ENCODE results near the gene MARK3.

MARK3 gene

DNA sequence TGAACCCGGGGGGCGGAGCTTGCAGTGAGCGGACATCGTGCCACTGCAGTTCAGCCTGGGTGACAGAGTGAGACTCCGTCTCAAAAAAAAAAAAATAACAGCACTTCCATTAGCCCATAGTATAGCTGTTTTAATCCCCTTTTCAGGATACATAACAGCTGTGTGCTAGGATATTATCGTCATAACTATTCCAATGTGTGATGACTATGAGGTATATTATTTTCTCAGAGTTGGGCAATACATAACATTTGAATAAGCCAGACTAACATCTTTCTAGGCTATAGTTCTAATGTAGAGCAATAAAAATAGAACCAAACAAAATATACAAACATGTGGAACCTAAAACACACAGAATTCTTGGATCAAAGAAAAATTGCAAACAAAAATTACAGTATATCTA lies 57.1 kb downstream of the MARK3 start:
- DNase-seq, result no peak

DNA sequence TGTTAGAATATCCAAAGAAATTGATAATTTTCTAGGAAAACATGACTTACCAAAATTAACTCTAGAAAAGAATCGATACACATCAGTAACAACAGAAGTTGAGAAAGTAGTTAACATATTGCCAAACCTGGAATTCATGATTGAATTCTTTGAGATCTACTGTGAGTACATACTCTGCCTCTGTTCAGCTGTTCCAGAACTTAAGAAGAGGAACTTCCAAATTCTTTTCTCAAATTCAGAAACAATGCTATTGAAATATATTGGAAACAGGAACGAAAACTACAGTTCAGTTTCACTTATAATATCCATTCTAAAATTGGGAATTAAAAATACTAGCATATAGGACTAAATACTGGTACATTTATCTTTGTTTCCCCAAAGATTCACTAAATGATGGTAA lies 57.9 kb downstream of the MARK3 start:
- no peak for DNase-seq

DNA sequence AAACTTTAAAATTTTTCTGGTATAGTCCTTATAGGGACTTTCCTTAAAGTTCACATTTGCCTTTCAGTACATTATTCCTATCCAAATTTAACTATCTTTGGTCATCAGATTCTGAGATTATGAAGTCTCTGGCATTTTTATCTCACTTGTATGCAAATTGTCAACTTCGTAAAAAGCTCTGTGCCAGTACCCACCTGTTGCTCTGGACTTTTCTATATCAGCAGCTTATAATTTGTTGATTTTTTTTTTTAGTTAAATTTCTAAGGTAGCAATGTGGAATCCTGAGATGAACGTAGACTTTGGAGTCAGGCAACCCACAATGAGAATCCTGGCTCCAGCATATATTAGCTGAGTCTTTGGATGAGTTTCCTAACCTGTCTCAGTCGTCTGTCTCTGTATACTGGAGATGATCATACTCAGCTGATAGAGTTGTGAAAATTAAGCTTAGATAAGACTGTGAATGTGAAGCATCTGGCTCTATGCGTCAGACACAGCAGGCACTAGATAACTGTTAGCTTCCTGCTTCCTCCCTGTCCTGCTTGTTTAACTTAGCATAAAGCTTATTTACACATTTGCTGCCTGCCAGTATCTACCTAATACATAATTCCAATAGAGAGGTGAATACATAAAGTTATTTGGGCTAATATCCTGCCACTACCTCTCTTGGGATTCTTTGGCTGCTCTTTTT lies 59.8 kb downstream of the MARK3 start:
- DNase-seq, result no peak

- no peak for DNase-seq
These were observed 60.6 kb downstream of the MARK3 start for GRCh38 chr14:103445806-103446205.

DNA sequence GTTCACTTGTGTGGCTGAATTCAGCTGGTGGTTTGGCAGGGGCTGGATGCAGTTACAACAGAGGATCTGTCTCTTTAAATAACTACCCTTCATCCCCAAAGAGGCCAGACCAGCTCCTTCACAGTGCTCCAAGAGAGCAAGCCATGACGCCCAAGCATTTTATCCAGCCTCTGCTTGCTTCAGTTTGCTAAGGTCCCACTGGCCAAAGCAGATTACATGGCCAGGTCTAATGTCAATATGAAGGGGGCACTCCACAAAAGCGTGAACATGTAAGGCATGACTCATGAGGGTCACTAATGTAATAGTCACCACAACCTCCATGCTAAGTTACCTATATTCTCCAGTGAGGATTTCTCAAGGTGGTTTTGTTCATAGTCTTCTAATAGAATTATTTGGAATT lies 62.9 kb downstream of the MARK3 start:
- DNase-seq, result no peak

DNA sequence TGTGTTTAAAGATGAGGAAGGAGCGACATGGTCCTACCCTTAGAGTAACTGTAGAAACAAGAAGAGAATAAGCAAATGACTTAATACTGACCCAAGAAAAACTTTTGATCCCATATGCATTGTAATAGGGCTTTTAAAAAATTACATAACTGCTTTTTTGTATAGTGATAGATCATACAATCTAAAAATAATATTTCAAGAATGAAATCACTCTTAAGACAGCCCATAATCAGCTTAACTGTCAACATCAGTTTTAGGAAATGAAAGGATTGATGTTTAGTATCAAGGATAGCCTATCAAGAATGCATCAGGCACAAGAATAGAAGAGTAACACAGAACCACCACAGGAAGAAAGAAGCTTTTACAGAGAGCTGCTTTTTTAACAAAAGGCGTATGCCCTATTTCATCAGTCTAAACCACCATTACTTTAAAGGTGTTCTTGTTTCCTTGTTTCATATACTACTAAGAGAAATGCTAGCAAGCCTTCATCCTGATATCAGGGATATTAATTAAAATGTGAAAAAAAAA lies 64.5 kb downstream of the MARK3 start:
- DNase-seq, result no peak

DNA sequence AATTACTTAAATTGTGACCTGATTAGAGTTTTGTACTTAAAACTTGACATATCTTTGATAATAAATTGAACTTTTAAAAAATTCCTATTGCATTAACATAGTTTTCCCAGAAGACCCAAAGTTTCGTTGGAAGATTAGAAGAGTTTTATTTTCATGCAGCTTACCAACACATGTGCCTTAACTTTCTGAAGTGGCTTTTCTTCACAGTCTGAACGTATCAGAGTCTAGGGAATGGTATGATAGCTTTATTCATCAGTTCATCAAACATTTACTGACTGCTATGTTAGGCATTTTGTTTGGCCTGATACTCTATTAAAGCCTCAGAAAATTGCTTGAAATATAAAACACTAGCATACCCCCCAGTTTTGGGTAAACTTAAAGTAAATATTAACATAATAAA lies 65.2 kb downstream of the MARK3 start:
- DNase-seq, result no peak

- DNase-seq, result no peak
These were observed 66.2 kb downstream of the MARK3 start for GRCh38 chr14:103451401-103451800.

GRCh38 chr14:103453791-103454190 lies 68.6 kb downstream of the MARK3 start:
- no peak for DNase-seq

- DNase-seq, result no peak
These were observed 71.1 kb downstream of the MARK3 start for GRCh38 chr14:103456167-103456835.

DNA sequence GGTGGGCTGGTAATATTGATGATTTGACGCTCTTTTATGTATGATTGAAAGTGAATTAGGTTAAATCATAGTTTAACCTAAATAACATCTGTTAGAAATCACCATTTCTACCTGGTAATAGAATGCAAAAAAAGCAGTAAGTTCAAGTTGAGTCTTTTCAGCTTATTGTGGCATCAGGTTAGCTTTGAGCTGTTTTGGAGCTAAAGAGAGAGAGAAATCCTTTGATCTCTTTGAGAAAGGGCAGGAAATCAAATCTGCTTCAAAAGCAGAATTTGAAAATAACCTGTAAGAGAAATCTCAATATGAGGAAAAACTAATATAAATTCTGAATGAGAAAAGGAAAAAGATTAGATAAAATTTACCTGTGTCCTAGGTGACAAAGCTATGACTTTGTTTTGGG lies 75.2 kb downstream of the MARK3 start:
- no peak for DNase-seq

DNA sequence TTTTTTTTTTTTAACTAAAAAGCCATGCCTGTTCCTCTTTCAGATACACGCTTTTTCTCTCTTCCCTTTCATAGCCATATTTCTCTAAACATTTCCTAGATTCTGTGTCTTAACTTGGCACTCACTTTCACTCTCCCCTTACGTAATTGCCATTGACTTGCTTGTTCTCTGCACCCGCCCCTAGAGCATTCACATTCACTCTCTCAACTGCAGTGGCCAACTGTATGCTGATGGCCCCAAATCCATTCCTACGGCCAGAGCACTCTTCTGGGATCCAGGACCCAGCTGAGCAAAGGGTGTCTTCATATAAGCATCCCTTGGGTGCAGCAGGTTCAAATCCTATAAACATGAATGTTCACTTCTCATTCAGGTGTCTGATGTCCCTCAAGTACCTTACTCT lies 77.9 kb downstream of the MARK3 start:
- no peak for DNase-seq

GRCh38 chr14:103463851-103464250 lies 78.6 kb downstream of the MARK3 start:
- no peak for DNase-seq

DNA sequence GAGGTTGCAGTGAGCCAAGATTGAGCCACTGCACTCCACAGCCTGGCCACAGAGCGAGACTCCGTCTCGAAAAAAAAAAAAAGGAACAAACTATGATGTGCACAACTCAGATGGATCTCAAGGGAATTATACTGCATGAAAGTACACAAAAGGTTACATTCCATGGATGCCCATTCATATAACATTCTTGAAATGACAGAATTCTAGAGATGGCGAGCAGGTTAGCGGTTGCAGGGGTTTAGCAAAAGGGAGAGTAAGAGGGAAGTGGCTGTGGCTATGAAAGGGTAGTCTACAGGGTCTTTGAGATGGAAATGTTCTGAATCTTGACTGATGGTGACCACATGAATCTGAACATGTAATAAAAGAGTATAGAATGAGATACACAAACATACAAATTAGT lies 87.7 kb downstream of the MARK3 start:
- DNase-seq, result no peak

DNA sequence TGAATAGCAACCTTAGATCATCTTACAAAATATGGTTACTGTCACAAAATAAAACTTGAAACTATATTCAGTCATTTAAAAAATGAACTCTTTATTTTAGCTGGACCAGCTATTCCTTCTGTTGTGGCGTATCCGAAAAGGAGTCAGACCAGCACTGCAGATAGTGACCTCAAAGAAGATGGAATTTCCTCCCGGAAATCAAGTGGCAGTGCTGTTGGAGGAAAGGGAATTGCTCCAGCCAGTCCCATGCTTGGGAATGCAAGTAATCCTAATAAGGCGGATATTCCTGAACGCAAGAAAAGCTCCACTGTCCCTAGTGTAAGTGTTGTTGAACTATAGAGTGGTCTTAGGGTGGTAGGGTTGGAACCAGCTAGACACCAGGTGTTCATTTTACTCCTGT lies 89.7 kb downstream of the MARK3 start:
- DNase-seq, result no peak

DNA sequence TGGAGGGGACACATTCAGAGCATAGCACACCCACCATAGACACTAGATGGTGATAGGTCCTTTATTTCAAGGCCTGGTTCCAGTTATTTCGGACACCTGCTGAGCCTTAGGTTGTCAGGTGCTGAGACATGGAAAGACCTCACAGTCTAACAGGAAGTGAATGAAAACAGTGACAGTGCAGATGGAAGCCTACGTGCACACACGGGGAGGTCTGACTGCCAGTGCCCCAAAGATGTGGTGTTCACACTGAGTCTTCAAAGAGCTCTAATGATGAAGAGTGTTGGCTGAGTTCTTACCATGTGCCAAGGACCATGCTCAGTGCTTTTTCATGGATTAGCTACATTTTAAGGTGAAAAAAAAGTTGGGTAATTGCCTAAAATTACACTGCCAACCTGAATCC lies 90.8 kb downstream of the MARK3 start:
- no peak for DNase-seq

GRCh38 chr14:103476631-103477030 lies 91.4 kb downstream of the MARK3 start:
- DNase-seq, result no peak

DNA sequence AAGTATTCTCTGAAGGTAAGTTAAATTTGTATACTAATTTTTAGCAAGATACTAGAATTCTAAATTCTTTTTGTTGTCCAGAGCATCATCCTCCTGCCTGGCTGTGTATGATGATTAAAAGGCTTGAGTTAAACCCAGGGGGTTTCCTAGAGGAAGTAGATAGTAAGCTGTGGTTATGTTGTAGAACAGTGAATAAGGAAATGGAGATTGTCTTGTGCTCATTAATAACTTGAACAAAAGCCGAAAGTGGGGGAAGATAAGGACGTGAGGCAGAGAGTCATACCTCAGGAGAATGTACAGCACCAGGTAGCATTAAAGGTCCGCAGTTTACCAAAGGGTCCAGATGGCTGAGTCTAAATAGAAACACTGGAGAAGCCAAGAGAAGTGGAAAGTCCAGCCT lies 95.4 kb downstream of the MARK3 start:
- DNase-seq, result no peak

DNA sequence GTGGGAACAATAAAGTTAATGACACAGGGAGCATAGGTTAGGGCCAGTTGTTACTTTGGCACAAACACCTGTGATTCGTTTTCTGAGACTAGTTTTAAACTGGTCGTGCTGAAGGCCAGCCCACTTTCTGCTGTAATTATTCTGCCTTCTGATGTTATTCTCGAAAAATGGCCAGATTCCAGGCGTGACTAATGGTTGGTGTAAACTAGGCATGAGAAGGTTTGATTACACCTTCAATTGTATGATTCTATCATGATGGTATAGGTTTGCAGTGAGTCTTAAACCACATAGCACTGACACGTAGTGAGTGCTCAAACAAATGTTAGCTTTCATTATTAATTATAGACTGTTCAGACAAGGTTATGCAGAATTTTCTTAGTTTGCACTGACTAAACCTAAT lies 98.4 kb downstream of the MARK3 start:
- no peak for DNase-seq

- DNase-seq, result no peak
These were observed 100.3 kb downstream of the MARK3 start for GRCh38 chr14:103485504-103485903.

GRCh38 chr14:103488071-103488470 lies 102.9 kb downstream of the MARK3 start:
- DNase-seq, result no peak

GRCh38 chr14:103488960-103489359 lies 103.7 kb downstream of the MARK3 start:
- no peak for DNase-seq

DNA sequence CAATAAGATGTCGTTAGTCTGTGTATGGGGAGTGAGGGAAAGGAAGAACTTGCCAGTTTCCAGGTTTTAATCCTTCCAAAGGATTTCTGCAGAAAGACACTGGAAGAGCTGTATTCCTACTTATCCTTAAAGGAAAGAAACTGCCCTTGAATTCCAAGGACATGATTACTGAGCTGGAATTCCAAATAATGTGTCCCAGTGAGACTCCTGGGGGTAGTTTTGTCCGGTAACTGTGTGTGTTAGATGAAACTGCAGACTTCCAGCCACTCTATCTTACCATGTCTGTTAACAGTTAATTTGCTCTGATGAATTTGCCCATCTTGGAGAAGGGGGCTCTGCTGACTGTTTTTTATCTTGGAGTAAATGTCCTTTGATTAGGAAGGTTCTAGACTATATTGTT lies 104.4 kb downstream of the MARK3 start:
- no peak for DNase-seq

DNA sequence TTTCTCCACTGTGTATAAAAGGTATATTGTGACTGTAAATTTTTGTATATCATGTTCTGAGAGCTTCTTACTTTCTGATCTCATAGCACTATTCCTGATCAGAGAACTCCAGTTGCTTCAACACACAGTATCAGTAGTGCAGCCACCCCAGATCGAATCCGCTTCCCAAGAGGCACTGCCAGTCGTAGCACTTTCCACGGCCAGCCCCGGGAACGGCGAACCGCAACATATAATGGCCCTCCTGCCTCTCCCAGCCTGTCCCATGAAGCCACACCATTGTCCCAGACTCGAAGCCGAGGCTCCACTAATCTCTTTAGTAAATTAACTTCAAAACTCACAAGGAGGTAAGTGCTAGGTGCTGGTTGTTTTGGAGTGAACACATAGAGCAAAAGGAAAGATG lies 106.5 kb downstream of the MARK3 start:
- DNase-seq, result no peak

All from NCI-H1417 treated with DMSO at 0.1 percent for 48 hours (cell line).